Heart right ventricle (tissue), 16 donors: ENCODE measurements around the gene ACCS. TPM values are rescaled to one million over a fixed set of nuclear protein-coding genes. Genes with fewer than 3 reads are reported as not detected.

ENCODE experiments used
- ATAC-seq, 8 donors: fragments of 200-7000 bp; cut with Tn5 transposase; one replicate each; pipeline ENCODE4 v1.9.1; 2020; ENCODE audit warnings: mild to moderate bottlenecking in 8 of 8, moderate library complexity in 8 of 8, moderate number of reproducible peaks in 1 of 8
- DNase-seq, 2 donors: peaks; one replicate each; pipeline ENCODE4 v3.0.0-alpha.2; 2020
- H3K27ac ChIP-seq, 10 donors: fragments of 200-600 bp; sonication (generic) in 2 of 10; one replicate each; pipeline versions ENCODE4 v1.5.0 to v1.8.0; 2020 to 2022; ENCODE audit warnings: mild to moderate bottlenecking in 3 of 10
- H3K27me3 ChIP-seq, 7 donors: fragments of 200-600 bp; one replicate each; pipeline ENCODE4 v1.8.0; 2021 to 2022; ENCODE audit warnings: mild to moderate bottlenecking in 2 of 7
- H3K36me3 ChIP-seq, 9 donors: fragments of 200-600 bp; sonication (generic) in 1 of 9; one replicate each; pipeline versions ENCODE4 v1.5.0 to v1.8.0; 2020 to 2022; ENCODE audit warnings: mild to moderate bottlenecking in 2 of 9
- H3K4me1 ChIP-seq, 9 donors: fragments of 200-600 bp; sonication (generic) in 1 of 9; one replicate each; pipeline versions ENCODE4 v1.5.0 to v1.8.0; 2020 to 2022; ENCODE audit warnings: mild to moderate bottlenecking in 4 of 9
- H3K4me3 ChIP-seq, 10 donors: fragments of 200-600 bp; sonication (generic) in 2 of 10; one replicate each; pipeline versions ENCODE4 v1.5.0 to v1.8.0; 2020 to 2022; ENCODE audit warnings: mild to moderate bottlenecking in 7 of 10, moderate library complexity in 2 of 10
- H3K9me3 ChIP-seq, 11 donors: fragments of 200-600 bp in 10 of 11; sonication (generic) in 2 of 11; one replicate each; pipeline versions ENCODE4 v1.5.0 to v1.8.0; 2013 to 2022; ENCODE audit warnings: mild to moderate bottlenecking in 2 of 11, control low read depth in 1 of 11, moderate library complexity in 1 of 11
- CTCF ChIP-seq, 9 donors: fragments of 200-600 bp; sonication (generic) in 2 of 9; IDR thresholded peaks; one replicate each; pipeline versions ENCODE4 v1.5.0 to v1.8.0; 2021 to 2022; ENCODE audit warnings: antibody characterized with exemption in 9 of 9, mild to moderate bottlenecking in 5 of 9, moderate library complexity in 1 of 9
- WGBS, 2 donors: extraction: QIAGEN DNeasy Blood & Tissue Kit; methylation state at CpG; one replicate each; pipeline ENCODE4 v1.1.7; 2013; ENCODE audit warnings: inconsistent platforms in 1 of 2; 5-methylcytosine and 5-hydroxymethylcytosine counted together
- intact Hi-C, 10 donors: fragments of 100-400 bp; cut with DNase I; formaldehyde crosslinking; loops; one replicate each; pipeline versions ENCODE4 v1.11.1 to v1.14.2; 2022
- polyA plus RNA-seq, 2 donors: library from polyadenylated mRNA; stranded (reverse); fragments of 200-250 nt; gene quantifications; one replicate each; pipeline ENCODE4 v1.2.3, GENCODE V29; 2013
- total RNA-seq, 10 donors: library from RNA; stranded (reverse); fragmentation: NEBNext Ultra II Directional in 3 of 10; extraction: Animal tissue kit (Norgen Biotek cat#: 25700) in 3 of 10; gene quantifications; one replicate each; pipeline versions ENCODE4 v1.2.1 to v1.2.4, GENCODE V29; 2021 to 2023
- donor health status: Arrhythmogenic right ventricular cardiomyopathy.
- donor health status: ischemic (EF 13 %, LVEDD 7.1; RV severe dilation, severe dysfunction).
- donor health status: healthy with polysubstance abuse.
- donor health status: DM: no; HTN: yes; CAD: no.
- donor health status: DM: no; HTN: no; CAD: no.
- donor health status: ischemic (EF 25% LVEDD 6.9; RV normal size, moderate dysfunction).
- donor health status: ischemic (EF 25% LVEDD 5.7; RV mildly dilated, moderate dysfunction).
- donor health status: healthy.
- donor health status: DM: yes; HTN: yes; CAD: no.
- donor health status: Ischemic cardiomyopathy.
- donor health status: ischemic (EF 35%, LVEDD 5.7; RV mildly dilated, moderate dysfunction).
- donor health status: nonischemic (EF 11% LVEDD 7.7; RV severe dilation, severe dysfunction).
- donor health status: DM: yes; HTN: yes; CAD: no.
- donor health status: PGD.
- donor health status: ischemic (EF 29% LVEDD 5.4; RV normal size, mild dysfunction).
- donor health status: nonischemic (EF 23%, LVEDD 6.1; RV moderate dilation, normal function).

Gene ACCS
- total and polyA plus RNA-seq, 12 donors, result 2.6 to 32.7 (median 8.2) TPM

DNA sequence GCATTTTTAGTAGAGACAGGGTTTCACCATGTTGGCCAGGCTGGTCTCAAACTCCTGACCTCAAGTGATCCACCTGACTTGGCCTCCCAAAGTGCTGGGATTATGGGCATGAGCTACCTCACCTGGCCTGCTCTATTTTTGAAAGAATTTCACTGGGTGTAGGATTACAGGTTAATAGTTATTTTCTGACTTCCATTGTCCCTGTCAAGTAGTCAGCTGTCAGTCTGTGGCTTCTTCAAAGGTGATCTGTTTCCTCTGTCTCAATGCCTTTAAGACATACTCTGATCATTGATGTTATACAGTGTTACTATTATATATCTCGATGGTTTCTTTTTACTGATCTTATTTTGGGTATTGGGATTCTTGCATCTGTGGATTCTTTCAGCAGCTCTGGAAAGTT is 19.3 kb downstream of the ACCS start:
- WGBS, 2 donors, result 100% methylated on average over 1 of the region's 1 CpG

DNA sequence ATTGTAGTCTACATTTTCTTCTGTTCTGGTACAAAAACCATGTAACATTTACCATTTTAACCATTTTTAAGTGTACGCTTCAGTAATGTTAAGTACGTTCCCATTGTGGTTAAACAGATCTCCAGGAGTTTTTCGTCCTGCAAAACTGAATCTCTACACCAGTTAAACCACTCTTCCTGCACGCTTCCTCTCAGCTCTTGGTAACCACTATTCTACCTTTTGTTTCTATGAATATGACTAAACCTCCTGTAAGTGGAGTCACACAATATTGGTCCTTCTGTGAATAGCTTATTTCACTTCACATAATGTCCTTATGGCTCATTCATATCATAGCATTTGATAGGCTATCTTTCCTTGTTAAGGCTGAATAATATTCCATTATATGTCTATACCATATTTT is 22.3 kb downstream of the ACCS start:
- 97 to 98% methylated on average over 4 of the region's 4 CpGs for WGBS, 2 donors
- ATAC-seq (no peak), DNase-seq (no peak)
- intact Hi-C loops, result no loop called here
- Histone ChIP-seq H3K36me3 (peaks cover 0 to 15% (median 0%) of the 10 kb centered on the region in 9 donors), H3K27ac (no peak overlapping the region), H3K27me3 (no peaks in the 10 kb centered on the region), H3K9me3 (peaks cover 0 to 9% (median 0%) of the 10 kb centered on the region in 11 donors), H3K4me3 (no peak overlapping the region), H3K4me1 (peaks cover 0 to 14% (median 0%) of the 10 kb centered on the region in 9 donors)
- TF ChIP-seq CTCF (IDR thresholded peaks at IDR 0.05), result no peak

More for the DNA sequence above, 19.3 kb downstream of the ACCS start:
- intact Hi-C loops, result no loop called here
- DNase-seq (no peak), ATAC-seq (no peak)
- TF ChIP-seq CTCF (IDR thresholded peaks at IDR 0.05), result no peak
- peaks cover 0 to 4% (median 0%) of the 10 kb centered on the region in 9 donors for H3K4me1 ChIP-seq
- H3K27ac ChIP-seq, result no peak overlapping the region
- H3K27me3 ChIP-seq, result no peaks in the 10 kb centered on the region
- peaks cover 0 to 9% (median 0%) of the 10 kb centered on the region in 11 donors for H3K9me3 ChIP-seq
- peaks cover 0 to 46% (median 3%) of the 10 kb centered on the region in 9 donors for H3K36me3 ChIP-seq
- H3K4me3 ChIP-seq, result no peak overlapping the region

DNA sequence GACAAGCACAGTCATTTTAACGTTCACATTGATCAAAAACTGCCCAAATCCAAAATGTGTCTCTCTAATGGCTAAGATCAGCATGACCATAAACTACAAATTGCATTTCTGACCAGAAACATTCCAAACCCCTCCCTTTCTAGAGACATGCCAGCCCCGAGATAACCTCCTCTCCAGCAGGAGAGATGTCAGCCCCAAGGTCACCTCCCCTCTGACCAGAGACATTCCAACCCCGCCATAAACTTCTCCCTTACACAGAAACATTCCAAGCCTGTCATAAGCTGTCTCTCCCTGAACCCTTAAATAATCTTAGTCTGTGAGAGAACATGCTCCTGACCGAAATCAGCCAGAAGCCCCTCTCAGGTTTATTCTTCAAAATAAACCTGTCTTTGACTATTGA is 22.8 kb downstream of the ACCS start:
- no peak for TF ChIP-seq CTCF (IDR thresholded peaks at IDR 0.05)
- H3K27ac ChIP-seq, result no peak overlapping the region
- DNase-seq, result no peak
- H3K4me3 ChIP-seq, result no peak overlapping the region
- peaks cover 0 to 11% (median 0%) of the 10 kb centered on the region in 9 donors for H3K36me3 ChIP-seq
- H3K4me1 ChIP-seq, result peaks cover 0 to 14% (median 0%) of the 10 kb centered on the region in 9 donors
- no peak for ATAC-seq
- intact Hi-C loops, result no loop called here
- 80 to 83% methylated on average over 4 of the region's 4 CpGs for WGBS, 2 donors
- peaks cover 0 to 9% (median 0%) of the 10 kb centered on the region in 11 donors for H3K9me3 ChIP-seq
- H3K27me3 ChIP-seq, result no peaks in the 10 kb centered on the region

DNA sequence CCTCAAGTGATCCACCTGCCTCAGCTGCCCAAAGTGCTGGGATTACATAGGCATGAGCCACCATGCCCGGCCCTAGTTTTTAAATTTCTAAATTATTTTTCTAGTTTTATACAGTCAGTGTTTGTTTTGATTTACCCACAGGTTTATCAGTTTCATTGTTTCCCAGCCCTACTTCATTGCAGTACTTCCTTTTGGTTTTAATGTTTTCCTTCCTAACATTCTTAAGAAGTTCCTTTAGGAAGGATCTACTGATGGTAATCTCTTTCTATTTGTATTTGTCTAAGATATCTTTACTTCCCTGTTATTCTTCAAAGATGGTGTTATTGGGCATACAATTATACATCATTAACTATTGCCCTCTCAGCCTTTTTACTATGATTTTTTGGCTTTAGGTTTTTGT is 24.5 kb downstream of the ACCS start:
- Histone ChIP-seq H3K27me3 (no peaks in the 10 kb centered on the region), H3K9me3 (peaks cover 0 to 5% (median 0%) of the 10 kb centered on the region in 11 donors), H3K27ac (no peak overlapping the region), H3K4me3 (no peak overlapping the region), H3K4me1 (peaks cover 0 to 27% (median 10%) of the 10 kb centered on the region in 9 donors), H3K36me3 (peaks cover 0 to 11% (median 0%) of the 10 kb centered on the region in 9 donors)
- DNase-seq, result no peak
- 64 to 86% methylated on average over 1 of the region's 1 CpG for WGBS, 2 donors
- TF ChIP-seq CTCF (IDR thresholded peaks at IDR 0.05), result no peak
- ATAC-seq, result no peak
- intact Hi-C loops, result no loop called here
